GM12872 (cell line): Measurements from ENCODE around the gene KCNV2.

Experiments
- TF ChIP-seq, protein P1 (sequence below): IDR thresholded peaks from 3 replicates; pipeline ENCODE4 v1.5.1; 2011; ENCODE audit warnings: low read depth, mild to moderate bottlenecking, low read length, moderate library complexity; ENCODE audit not compliant: insufficient read depth

KCNV2 gene

DNA sequence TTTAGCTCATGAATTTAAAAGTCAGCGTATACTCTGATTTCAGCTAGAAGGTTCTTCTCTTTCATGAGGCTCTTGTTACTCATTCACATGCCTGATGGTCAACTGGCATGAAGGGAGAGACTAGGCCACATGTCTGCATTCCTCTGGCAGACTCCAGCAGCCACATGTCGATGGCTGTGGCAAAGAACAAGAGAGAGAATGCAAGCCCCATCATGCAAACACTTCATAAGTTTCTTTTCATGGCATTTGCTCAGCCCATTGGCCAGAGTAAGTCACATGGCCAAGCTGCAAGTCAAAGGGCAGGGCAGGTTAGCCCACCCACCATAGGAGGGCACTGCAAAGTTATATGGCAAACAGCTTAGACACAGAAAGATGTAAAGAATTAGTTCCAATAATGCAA, 5.4 kb downstream of the KCNV2 start:
- TF ChIP-seq, protein P1, sequence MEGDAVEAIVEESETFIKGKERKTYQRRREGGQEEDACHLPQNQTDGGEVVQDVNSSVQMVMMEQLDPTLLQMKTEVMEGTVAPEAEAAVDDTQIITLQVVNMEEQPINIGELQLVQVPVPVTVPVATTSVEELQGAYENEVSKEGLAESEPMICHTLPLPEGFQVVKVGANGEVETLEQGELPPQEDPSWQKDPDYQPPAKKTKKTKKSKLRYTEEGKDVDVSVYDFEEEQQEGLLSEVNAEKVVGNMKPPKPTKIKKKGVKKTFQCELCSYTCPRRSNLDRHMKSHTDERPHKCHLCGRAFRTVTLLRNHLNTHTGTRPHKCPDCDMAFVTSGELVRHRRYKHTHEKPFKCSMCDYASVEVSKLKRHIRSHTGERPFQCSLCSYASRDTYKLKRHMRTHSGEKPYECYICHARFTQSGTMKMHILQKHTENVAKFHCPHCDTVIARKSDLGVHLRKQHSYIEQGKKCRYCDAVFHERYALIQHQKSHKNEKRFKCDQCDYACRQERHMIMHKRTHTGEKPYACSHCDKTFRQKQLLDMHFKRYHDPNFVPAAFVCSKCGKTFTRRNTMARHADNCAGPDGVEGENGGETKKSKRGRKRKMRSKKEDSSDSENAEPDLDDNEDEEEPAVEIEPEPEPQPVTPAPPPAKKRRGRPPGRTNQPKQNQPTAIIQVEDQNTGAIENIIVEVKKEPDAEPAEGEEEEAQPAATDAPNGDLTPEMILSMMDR: no peak

DNA sequence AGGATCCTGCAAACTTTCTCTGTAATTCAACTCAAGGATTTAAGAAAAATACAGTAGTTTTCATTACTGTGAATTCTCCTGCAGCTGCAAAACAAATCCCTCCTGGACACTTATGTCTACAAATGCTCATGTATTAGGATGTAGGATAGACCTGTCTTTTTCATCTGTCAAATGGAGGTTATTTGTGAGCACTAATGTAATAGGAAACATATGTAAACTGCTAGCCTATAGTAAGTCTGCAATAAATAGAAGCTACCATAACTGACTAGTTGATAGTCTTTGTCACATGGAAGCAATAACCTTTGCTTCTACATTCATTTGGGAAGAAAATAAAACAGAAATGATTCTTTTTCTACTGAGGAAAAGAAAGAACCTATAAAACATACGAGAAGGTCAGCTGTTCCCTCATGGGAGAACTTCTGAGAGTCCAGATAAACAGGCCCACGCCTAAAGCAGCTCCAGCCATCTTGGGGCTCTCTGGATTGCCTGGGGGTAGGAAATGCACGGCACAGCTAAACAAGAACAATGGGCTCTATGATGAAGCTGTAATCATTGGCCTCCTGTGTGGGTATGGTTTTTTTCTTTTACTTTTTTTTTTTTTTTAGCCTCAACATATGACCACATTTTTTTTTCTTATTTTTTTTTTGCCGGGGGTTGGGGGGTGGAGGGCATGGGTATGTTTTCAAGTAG, 6.2 kb downstream of the KCNV2 start:
- TF ChIP-seq, protein P1: no peak

DNA sequence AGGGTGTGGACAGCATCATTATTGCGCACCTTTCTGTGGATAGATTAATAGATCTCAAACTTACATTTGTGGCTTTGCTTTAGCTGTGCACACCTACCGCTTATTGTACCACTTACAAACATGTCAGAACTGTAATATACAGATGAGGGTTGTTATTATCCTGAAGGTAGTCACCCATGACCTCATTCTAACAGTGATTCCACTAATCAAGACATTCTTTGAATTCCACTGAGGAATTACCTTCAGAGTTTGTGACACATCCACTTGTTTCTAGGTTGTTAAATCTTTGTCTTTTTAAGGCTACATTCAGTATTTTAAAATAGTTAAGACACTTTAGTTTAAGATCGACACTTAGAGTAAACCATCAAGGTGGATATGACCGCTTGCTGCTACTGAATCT, 7.8 kb downstream of the KCNV2 start:
- TF ChIP-seq, protein P1: no peak

DNA sequence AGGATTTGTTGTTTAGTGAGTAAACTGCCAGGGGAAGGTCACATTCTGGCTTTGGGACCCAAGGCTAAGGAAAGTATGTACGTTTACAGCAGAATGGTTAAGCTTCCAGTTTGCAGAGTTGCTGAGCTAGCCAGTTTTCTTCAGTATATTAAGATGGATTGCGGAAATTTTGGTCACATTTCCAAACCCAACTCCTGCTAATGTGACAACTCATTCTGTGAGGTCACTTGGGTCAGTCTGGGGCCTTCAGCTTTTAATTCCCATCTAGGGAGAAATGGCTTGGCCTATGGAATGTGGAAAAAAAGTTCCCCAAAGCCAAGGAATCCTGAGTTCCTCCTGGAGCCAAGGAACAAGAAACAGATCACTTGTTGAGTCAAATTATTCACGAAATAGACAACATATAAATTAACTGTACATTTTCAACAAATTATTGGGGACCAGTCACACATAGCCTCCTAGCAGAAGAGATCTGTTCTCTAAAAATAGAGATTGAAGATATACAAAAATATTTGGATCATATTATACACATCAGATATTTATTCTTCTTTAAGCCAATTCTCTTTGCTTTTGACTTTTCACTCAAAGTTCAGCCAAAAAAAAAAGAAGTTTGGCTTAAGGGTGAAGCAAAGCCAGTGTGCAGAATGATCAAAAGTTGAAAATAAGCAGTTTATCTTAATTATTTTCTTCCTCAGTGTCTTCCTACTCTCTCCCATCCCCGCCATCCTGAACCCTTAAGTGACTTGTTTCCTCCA, 8.8 kb downstream of the KCNV2 start:
- TF ChIP-seq, protein P1: no peak

DNA sequence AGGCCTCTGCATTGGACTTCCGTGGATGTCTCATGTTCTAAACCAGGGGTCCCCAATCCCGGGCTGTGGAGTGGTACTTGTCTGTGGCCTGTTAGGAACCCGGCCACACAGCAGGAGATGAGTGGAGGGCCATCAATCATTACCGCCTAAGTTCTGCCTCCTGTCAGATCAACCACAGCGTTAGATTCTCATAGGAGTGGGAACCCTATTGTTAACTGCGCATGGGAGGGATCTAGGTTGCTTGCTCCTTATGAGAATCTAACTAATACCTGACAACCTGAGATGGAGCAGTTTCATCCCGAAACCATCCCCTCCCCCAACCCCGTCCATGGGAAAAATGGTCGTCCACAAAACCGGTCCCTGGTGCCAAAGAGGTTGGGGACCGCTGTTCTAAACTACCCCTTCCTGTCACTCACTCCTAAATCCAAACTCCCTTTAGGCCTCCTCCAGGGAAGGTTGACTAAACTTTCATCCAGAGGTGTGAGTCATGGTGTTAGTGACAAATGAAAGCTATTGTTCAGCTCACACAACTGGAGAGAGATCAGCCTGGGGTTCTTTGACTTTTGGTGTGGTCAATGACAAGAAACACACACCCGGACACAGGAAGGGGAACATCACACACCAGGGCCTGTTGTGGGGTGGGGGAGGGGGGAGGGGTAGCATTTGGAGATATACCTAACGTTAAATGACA, 9.5 kb downstream of the KCNV2 start:
- TF ChIP-seq, protein P1: no peak

DNA sequence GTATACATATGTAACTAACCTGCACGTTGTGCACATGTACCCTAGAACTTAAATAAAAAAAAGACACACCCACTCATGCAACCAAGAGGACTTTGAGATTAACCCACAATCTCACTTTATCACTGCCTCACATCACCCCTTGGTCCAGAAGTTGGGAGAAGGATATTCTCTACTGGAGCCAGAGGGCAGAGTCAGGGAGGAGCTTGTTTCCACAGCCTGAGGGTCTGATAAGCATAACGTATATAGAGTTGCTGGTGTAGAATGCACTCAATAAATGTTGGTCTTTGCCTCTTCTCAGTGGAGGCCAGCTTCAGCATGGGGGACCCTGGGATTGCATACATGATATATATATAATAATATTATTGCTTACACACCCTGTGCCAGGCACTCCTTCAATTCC, 10.1 kb downstream of the KCNV2 start:
- TF ChIP-seq, protein P1: no peak

DNA sequence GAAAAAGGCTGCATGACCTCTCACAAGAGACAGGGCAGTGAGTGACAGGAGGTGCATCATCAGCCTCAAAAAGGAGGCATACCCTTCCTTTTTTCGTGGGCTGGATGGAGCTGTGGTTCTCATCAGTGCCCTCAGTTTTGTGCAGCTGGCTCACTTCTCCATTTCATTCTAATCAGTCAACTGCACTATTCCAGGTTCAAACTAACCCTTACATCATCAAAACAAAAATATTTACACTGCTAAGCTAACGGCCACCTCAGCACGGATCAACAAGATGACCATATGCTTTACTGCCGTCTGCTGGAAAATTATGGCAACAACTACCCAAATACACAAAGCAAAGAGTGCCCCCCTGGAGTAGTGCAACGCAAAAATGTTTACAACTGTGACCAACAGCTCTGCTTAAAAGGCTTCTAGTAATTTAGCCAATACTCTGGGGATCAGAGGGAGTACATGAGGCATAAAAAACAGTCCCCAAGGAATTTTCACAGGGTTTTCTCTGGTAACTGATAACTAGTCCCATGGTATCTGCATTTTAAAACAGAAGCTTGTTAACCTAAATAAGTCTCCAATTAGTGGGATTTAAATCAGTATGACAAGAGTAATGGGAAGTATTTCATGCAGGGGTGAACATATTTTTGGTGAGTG, 10.8 kb downstream of the KCNV2 start:
- TF ChIP-seq, protein P1: peak; percentile 78
